ACC112 (cell line): ENCODE measurements around the gene MACF1.
A peak's percentile ranks its signal among the peaks of the same experiment; 100 is the strongest.
"Not testable (repeated sequence)": the region's sequence is repeated elsewhere in the genome, so short reads cannot be mapped to it uniquely, and the experiment has no call there.

Experiments
- H2AFZ ChIP-seq: fragments of 200-600 bp; sonication (generic); one replicate; pipeline ENCODE4 v1.6.0; 2017; ENCODE audit warnings: antibody characterized with exemption, low read length; ENCODE audit not compliant: unreplicated experiment
- H3K27ac ChIP-seq: fragments of 200-600 bp; sonication (generic); 2 replicates; pipeline ENCODE4 v1.5.1; 2014; ENCODE audit warnings: low read depth, mild to moderate bottlenecking, antibody characterized with exemption, low read length, moderate library complexity
- H3K27me3 ChIP-seq: fragments of 200-600 bp; sonication (generic); 2 replicates; pipeline ENCODE4 v1.6.1; 2014; ENCODE audit warnings: mild to moderate bottlenecking, antibody characterized with exemption, low read length, moderate library complexity, mixed read lengths; ENCODE audit not compliant: insufficient read depth
- H3K36me3 ChIP-seq: fragments of 200-600 bp; sonication (generic); 2 replicates; pipeline ENCODE4 v1.6.1; 2016; ENCODE audit warnings: mild to moderate bottlenecking, antibody characterized with exemption, low read length, moderate library complexity, mixed read lengths; ENCODE audit not compliant: insufficient read depth
- H3K4me1 ChIP-seq: fragments of 200-600 bp; sonication (generic); one replicate; pipeline ENCODE4 v1.6.1; 2016; ENCODE audit warnings: low read length, mixed read lengths; ENCODE audit not compliant: insufficient read depth, unreplicated experiment, control insufficient read depth
- H3K4me3 ChIP-seq: fragments of 200-600 bp; sonication (generic); 2 replicates; pipeline ENCODE4 v1.5.1; 2014; ENCODE audit warnings: mild to moderate bottlenecking, low read depth, low read length
- H3K79me2 ChIP-seq: fragments of 200-600 bp; sonication (generic); one replicate; pipeline ENCODE4 v1.6.0; 2016; ENCODE audit warnings: low read length; ENCODE audit not compliant: control insufficient read depth, unreplicated experiment, insufficient read depth

The MACF1 gene, protein sequence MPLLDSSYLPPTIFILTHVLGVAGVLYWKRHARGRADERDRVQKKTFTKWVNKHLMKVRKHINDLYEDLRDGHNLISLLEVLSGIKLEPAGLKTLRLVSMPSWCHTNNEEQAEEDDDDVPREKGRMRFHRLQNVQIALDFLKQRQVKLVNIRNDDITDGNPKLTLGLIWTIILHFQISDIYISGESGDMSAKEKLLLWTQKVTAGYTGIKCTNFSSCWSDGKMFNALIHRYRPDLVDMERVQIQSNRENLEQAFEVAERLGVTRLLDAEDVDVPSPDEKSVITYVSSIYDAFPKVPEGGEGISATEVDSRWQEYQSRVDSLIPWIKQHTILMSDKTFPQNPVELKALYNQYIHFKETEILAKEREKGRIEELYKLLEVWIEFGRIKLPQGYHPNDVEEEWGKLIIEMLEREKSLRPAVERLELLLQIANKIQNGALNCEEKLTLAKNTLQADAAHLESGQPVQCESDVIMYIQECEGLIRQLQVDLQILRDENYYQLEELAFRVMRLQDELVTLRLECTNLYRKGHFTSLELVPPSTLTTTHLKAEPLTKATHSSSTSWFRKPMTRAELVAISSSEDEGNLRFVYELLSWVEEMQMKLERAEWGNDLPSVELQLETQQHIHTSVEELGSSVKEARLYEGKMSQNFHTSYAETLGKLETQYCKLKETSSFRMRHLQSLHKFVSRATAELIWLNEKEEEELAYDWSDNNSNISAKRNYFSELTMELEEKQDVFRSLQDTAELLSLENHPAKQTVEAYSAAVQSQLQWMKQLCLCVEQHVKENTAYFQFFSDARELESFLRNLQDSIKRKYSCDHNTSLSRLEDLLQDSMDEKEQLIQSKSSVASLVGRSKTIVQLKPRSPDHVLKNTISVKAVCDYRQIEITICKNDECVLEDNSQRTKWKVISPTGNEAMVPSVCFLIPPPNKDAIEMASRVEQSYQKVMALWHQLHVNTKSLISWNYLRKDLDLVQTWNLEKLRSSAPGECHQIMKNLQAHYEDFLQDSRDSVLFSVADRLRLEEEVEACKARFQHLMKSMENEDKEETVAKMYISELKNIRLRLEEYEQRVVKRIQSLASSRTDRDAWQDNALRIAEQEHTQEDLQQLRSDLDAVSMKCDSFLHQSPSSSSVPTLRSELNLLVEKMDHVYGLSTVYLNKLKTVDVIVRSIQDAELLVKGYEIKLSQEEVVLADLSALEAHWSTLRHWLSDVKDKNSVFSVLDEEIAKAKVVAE (N-terminal part only)

DNA sequence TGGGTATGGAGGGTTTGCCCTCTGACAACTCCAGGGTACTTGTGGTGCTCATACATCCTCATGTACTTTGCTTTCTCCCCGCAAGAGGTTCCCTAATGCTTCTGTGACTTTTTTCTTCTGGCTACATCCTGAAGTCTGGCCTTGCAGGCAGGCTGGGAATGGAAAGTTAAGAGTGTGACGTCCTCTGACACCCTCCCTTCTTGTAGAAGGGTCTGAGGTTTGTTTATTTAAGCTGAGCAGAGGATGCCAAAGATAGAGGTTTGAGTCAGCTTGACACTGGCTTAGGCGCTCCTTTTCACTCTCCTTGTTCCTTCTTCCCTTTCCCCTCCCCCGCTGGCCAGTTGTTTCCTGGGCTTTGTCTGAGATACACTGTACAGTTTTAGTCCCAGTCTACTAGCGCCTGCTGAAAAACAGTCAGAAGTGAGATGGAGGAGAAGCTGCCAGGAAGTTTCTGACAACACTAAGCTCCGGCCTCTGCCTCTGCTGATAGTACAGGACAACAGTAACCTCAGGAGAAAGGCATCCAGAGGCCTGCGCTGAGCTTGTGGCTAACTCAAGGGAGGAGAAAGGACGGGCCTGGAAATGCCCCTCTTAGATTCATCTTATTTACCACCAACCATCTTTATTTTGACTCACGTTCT lies at the start of gene MACF1:
MACF1 (plus strand) TSS at position 255 of the 641 bp plus-strand sequence; CDS start at position 583, 328 bp downstream.
- H2AFZ ChIP-seq, result no peak within 1 kb of the TSS
- H3K27me3 ChIP-seq, result no peaks in the 10 kb centered on the region
- H3K79me2 ChIP-seq, result peaks cover 60% of the 10 kb centered on the region
- no peaks in the 10 kb centered on the region for H3K36me3 ChIP-seq
- peak within 1 kb of the TSS; percentile 89 for H3K4me3 ChIP-seq
- H3K27ac ChIP-seq, result peak within 1 kb of the TSS; percentile 95
- H3K4me1 ChIP-seq, result peaks cover 13% of the 10 kb centered on the region

DNA sequence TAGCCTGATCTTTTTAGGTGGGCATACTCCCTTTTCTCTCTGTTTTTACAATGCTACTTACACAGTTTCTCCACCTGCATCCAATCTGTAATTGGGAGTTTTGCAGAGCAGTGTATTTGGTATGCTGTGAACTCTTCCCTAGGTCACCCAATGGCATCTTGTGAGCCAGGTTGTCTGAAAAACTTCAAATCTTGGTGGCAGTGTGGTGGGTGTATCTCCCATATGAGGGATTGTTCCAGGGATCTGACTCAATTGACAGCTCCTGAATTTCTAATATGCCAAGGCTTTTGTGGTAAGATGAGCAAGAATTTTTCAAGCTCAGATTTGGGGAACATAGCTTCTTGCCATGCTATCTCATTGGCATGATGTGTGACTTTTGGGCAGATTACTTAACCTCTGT lies 47.2 kb upstream of the MACF1 start:
- no peaks in the 10 kb centered on the region for H3K36me3 ChIP-seq
- H2AFZ ChIP-seq, result no peak overlapping the region
- H3K4me3 ChIP-seq, result no peak overlapping the region
- no peaks in the 10 kb centered on the region for H3K27me3 ChIP-seq
- H3K27ac ChIP-seq, result no peak overlapping the region
- peaks cover 63% of the 10 kb centered on the region for H3K4me1 ChIP-seq
- peaks cover 52% of the 10 kb centered on the region for H3K79me2 ChIP-seq

DNA sequence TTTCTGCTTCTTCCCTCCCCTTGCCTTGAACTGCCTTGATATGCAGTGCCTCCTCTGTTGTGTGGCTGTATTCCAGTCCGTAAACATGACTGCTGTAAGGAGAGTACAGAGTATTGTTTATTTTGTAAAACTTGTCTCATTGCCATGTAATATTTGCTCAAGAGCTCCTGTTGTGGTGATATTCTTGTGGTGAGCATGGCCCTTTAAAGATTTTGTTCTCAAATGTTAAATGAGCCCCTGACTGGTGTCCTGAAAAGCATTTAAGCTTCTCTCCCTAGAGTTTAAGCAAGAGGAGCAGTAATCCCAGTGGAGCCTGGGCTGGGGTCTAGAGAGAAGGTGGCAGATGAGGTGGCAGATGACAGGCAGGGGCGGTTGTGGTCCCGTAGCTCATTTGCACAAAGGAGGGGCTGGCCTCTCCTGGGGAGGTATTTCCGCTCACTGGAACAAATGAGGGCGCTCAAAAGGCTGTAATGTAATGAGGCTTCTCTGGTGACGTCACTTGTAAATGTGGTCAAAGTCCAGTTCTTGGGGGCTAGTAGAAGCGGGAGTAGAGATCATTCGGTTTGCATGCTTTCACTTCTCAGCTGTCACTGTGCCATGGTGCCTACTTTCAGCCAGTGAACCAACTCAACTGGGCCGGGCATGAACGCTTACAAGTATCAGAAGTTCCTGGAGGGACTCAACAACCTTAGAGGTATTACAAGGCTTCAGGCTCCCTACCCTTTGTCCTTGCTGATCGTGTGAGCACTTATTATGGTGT lies 46.0 kb upstream of the MACF1 start:
- H3K27me3 ChIP-seq, result no peaks in the 10 kb centered on the region
- H3K4me3 ChIP-seq, result no peak overlapping the region
- no peaks in the 10 kb centered on the region for H3K36me3 ChIP-seq
- peaks cover 49% of the 10 kb centered on the region for H3K79me2 ChIP-seq
- H3K27ac ChIP-seq, result no peak overlapping the region
- H3K4me1 ChIP-seq, result peaks cover 62% of the 10 kb centered on the region
- no peak overlapping the region for H2AFZ ChIP-seq

DNA sequence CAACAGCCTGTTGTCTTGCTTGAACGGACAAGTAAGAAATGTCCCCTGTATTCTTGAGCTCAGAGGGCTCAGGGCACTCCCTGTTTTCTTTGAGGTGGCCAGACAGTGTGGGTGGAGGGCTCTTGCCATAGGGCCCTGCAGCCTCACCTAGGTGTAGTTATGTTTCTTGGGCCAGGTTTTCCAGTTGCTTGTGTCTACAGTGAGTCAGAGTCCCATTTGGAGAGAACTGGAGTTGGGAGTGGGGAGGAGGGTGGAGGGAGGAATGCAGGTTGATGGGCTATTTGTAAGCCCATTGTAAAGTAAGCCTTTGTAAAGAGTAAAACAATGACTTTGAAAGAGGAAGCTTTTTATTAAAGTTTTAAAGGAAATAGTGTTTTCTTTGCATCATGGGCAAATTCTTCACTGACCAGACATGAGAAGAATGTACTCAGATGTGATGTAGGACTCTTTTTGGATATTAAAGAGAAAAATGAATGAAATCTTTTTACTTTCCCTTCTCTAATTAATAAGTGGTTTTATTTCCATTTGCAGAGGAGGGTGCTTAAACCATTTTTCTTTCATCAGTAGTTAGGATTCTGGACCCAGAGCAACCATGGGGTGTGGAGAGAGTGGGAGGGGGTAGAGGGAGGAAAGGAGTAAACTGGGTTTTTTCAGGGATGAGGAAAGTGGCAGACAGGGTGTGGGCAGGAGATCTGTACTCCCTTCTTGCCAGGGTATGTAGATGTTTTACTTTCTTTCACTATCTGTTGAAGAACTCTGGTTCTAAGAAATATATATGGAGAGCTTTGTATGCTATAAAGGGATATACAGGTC lies 45.1 kb upstream of the MACF1 start:
- Histone ChIP-seq H3K36me3 (no peaks in the 10 kb centered on the region), H3K79me2 (peaks cover 51% of the 10 kb centered on the region), H3K4me3 (no peak overlapping the region), H3K27ac (no peak overlapping the region), H3K27me3 (no peaks in the 10 kb centered on the region), H2AFZ (no peak overlapping the region), H3K4me1 (peaks cover 52% of the 10 kb centered on the region)

DNA sequence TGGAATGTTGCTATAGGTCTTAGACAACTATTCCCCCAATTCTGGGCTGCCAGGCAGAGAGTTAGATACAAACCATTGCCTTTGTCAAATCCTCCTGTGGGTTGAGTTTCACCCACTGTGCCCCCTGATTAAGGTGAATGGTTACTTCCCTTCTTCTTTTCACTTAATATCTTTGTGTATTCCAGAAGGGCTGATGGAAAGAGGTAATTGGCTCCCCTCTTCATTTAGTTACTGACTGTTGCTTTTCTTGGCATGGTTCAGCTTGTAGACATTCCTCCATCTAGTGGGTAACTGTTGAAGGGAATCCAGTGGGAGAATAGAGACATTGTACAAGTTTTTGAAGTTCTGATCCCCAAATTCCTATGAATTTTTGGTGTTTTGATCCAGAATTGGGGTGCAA lies 43.8 kb upstream of the MACF1 start:
- H3K4me1 ChIP-seq, result peaks cover 42% of the 10 kb centered on the region
- H3K36me3 ChIP-seq, result no peaks in the 10 kb centered on the region
- H3K27ac ChIP-seq, result no peak overlapping the region
- H3K27me3 ChIP-seq, result no peaks in the 10 kb centered on the region
- no peak overlapping the region for H3K4me3 ChIP-seq
- H3K79me2 ChIP-seq, result peaks cover 53% of the 10 kb centered on the region
- no peak overlapping the region for H2AFZ ChIP-seq

DNA sequence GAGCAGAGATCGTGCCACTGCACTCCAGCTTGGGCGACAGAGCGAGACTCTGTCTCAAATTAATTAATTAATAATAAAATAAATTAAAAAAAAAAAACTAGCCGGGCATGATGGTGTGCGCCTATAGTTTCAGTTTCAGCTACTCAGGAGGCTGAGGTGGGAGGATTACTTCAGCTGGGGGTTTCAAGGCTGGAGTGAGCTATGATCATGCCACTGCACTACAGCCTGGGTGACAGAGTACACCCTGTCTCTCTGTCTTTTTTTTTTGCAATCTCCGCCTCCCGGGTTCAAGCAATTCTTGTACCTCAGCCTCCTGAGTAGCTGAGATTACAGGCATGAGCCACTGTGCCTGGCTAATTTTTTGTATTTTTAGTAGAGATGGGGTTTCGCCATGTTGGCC lies 42.7 kb upstream of the MACF1 start:
- H3K27me3 ChIP-seq, H3K4me3 ChIP-seq, H3K36me3 ChIP-seq, H2AFZ ChIP-seq, H3K27ac ChIP-seq: not testable (repeated sequence)
- peaks cover 53% of the 10 kb centered on the region for H3K79me2 ChIP-seq
- H3K4me1 ChIP-seq, result peaks cover 42% of the 10 kb centered on the region

DNA sequence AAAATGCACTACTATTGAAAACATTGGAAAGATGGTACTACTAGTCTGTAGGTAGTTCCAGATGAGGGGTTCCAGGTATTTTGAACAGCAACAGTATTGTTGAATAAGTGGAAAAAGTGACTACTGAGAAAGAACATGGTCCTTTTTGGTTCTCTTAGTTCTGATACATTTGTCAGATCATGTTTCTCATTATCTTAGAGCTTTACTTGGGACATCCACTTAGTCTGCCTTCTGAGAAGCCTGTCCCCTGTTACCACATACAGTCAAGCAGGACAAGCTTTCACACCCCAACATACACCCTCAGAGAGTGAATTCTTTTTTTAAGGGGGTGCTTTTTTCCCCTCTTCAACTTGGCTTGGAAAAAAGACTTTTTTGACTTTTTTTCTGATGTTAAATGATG lies 41.0 kb upstream of the MACF1 start:
- H3K79me2 ChIP-seq, result peaks cover 44% of the 10 kb centered on the region
- no peak overlapping the region for H3K4me3 ChIP-seq
- no peaks in the 10 kb centered on the region for H3K27me3 ChIP-seq
- H2AFZ ChIP-seq, result no peak overlapping the region
- H3K36me3 ChIP-seq, result no peaks in the 10 kb centered on the region
- peaks cover 36% of the 10 kb centered on the region for H3K4me1 ChIP-seq
- no peak overlapping the region for H3K27ac ChIP-seq

DNA sequence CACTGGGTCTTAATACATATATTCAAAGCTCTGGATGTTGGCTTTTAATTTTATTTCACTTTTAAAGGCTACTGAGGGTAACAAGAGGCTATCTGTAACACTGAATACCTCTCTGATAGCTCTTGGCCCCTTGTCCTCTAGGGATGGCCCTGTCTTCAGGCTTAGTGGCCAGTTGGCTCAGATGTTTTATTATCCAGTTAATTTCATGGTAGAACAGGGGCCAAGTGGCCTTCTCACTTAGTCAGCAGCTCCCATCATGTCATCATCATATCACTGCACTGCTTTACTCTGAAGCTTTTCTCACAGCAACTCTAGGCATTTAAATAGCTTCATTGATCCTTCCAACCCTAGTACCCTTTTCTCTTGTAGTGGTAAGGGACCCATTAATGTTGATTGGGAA lies 40.2 kb upstream of the MACF1 start:
- Histone ChIP-seq H3K4me3 (no peak overlapping the region), H3K36me3 (no peaks in the 10 kb centered on the region), H3K79me2 (peaks cover 47% of the 10 kb centered on the region), H3K4me1 (peaks cover 29% of the 10 kb centered on the region), H3K27me3 (no peaks in the 10 kb centered on the region), H2AFZ (no peak overlapping the region), H3K27ac (no peak overlapping the region)

DNA sequence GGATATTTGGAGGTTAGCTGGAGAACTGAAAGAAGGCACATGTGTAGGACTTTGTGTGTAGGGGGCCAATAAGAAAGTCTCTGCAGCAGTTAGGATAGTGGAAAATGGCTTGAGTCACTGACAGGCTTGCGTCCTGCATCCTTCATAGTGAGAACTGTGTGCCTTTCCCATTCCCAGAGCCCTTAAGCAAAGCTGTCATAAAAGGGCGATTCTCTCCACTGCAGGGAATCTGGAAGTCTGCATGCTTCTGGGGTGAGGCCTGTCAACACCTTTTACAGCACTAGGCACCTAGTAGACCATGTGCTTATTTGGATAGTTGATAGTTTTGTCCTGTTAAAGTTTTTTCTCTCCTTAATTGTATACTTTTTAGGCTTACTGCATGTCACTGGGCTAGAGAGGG lies 39.4 kb upstream of the MACF1 start:
- Histone ChIP-seq H3K4me3 (no peak overlapping the region), H3K79me2 (peaks cover 50% of the 10 kb centered on the region), H3K27me3 (no peaks in the 10 kb centered on the region), H3K36me3 (no peaks in the 10 kb centered on the region), H3K27ac (no peak overlapping the region), H3K4me1 (peaks cover 21% of the 10 kb centered on the region), H2AFZ (no peak overlapping the region)
